Nucleus accumbens (tissue), 56 donors: Measurements from ENCODE around the gene LAMTOR1.

ENCODE experiments used
- DNase-seq, 56 donors: peaks; one replicate each; lab custom pipeline; 2025; lab: John Stamatoyannopoulos, UW

The LAMTOR1 gene

DNA sequence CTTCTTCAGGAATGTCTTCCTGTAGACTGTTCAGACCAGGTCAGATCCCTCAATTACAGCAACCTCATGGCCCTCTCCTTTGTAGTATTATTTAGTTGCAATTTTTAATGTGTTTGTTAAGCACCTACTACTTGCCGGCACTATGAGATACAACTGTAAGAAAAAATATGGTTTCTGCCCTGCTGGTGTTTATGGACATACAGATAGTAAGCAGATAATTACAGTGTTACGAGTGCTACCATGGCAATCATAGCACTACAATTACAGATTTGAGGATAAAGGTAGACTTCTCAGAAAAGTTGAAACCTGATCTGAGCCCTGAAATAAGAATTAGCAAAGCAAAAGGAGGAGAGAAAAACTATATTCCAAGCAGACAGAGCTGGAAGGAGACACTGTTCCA lies 19.7 kb downstream of the LAMTOR1 start:
- DNase-seq, result no peak

DNA sequence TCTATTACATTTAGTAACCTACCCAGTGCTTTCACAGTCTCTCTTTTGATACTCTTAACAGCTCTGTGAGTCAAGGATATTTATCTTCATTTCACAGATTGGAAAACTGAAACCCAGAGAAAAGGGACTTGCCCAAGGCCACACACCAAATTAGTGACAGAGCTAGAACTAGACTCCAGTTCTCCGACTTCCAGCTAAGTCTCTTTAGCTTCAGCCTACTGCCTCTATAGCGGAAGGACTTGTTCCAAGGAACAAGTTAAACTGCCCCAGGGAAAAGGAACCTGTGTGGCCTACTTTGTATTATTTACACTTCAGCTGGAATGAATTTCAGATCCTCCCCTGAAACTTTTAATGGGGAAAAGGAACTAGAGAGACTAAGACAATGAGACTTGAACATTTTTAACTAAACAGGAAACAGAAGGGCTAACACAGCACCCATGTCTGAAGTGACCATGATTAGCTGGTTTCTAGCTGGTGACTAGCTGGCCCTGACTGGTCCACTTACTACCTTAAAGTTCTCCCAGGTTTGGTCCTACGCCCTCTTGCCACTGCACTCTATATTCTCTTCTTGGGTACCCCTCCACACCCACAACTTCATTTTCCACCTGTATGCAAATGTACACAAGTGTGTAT lies 21.2 kb downstream of the LAMTOR1 start:
- DNase-seq, result no peak

DNA sequence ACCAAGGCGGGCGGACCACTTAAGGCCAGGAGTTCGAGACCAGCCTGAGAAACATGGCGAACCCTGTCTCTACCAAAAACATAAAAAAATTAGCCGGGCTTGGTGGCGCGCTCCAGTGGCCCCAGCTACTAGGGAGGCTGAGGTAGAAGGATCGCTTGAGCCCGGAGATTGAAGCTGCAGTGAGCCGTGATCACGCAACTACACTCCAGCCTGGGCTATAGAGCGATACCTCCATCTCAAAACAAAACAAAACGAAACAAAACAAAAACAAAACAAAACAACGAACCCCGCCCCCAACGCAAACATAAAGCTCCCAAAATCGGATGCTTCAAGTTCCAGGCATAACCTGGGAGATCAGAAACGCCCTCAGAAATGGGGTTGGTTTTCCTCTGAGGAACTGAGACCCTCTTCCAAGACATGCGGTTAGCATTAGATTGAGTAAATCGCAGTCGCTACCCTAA lies 21.9 kb downstream of the LAMTOR1 start:
- peak in 1 of 56 donors; percentile 18 for DNase-seq

DNA sequence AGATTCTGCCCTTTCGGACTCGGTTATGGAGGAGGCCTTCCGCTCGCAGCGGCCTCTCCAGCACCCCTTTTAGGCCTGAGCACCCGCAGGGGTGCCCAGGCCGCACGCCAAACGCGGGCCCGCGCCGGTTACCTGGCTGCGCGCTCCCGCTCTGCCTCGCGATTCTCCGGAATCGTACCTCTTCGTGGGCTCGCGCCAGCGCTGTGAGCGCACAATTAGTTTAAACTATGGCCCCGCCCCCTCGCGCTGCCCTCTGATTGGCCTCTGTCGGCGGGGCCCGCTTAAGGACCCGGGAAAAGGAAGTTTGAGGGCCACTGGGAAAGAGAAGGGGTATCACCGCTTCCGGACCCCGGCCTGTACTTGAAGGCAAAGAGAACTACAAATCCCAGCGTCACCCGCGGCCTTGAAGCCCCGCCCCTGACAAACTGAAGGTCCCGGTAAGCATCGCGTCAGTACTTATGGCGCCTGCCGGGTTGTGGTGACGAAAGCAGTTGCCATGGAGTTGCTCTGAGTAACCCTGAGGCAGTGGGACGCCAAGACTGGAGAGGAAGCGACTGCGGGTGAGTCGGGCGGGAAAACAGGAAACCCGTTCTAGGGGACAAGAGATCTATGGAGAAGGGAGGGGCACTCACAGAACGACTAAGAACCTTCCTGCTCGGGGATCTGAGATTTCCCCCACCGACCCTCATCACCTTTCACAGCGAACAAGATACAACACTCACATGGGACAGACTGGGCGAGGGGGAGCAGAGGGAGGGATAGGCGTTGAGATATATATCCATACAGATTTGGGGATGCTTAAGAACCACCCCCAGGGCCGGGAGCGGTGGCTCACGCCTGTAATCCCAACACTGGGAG lies 22.5 kb downstream of the LAMTOR1 start, which contains the start of the genes LRRC51 and NUMA1:
Gene LRRC51 (plus strand): TSS at position 525 of the 858 bp plus-strand sequence. CDS start 8,234 bp downstream, outside the sequence.
Gene NUMA1 (minus strand): TSS at position 217 of the 858 bp plus-strand sequence. CDS start 44,599 bp downstream, outside the sequence.
- DNase-seq, result peak; percentile 60 to 100 (median 98)

DNA sequence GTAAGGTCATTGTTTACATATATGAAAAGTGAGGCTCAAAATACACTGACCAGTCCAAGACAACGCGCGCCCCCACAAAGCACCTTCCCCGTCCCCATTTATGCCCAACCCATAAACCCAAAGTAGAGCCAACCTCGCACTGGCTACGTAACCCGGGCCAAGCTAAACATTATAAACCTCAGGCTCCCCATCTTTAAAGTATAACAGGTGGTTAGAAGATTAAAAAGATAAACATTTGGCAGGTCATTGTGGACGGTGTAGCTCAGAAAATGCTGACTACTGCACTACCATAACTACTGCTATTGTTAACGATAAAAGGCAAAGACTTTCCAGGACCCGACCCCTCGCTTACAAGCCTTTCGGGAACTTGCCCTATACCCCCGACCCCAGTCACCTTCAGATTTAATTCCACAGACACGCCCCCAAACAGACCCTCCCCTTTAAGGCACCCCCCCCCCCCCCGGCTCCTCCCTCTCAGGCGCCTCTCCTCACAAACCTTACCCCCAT lies 23.2 kb downstream of the LAMTOR1 start:
- peak in 3 of 56 donors; percentile 7 to 61 (median 35) for DNase-seq

DNA sequence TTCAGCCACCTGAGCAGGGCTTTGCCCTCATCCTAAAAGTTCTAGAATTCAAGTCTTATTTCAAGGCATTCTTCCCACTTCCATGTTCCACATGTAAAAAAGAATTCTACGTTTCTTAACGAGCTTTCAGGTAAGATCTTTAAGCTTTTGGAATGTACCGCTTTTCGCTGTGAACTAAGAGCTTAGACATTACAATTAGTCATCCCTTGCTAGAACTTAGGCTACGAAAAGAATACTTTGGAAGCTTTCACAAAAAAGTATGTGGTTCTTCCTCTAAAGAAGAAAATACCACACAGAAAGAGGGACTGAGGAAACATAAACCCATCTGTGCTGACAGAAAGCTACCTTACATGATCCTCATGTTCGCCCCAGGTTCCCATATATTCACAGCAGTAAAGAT lies 24.6 kb downstream of the LAMTOR1 start:
- DNase-seq, result no peak

DNA sequence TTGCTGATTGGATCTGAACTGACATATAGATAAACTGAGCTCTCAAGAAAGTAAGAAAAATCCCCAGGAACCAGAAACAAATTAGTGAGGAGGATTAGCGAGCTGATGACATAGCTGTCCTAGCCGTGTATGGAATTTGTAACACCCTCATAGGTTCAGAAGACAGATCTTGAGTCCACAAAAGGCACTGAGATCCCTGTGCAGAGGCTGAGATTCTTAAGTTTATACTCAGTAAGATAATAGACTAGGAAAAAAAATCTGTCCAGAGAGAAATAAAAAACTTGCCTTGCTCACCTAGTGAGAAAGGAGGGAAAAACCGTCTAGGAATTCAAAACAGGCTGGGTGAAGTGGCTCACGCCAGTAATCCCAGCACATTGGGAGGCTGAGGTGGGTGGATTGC lies 27.3 kb downstream of the LAMTOR1 start:
- DNase-seq, result no peak

DNA sequence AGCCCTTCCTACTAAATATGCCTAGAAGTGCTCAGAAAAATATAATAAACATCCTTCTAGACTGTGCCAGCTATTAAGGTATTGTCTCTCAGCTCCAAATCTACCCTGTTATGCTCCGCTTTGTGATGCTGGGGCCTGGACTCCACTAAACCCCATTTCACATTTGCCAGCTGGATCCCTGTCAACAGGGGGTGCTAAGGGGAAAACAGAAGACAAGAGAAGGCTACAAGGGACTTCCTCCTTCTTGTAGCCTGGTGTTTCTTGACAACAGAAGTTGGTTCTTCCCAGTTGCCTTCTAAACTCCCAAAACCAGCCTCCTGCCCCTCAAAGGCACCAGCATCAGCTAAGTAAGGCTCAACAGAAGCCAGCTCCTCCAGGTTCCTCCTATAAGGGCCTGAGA lies 28.0 kb downstream of the LAMTOR1 start:
- peak in 6 of 56 donors; percentile 7 to 42 (median 22) for DNase-seq

DNA sequence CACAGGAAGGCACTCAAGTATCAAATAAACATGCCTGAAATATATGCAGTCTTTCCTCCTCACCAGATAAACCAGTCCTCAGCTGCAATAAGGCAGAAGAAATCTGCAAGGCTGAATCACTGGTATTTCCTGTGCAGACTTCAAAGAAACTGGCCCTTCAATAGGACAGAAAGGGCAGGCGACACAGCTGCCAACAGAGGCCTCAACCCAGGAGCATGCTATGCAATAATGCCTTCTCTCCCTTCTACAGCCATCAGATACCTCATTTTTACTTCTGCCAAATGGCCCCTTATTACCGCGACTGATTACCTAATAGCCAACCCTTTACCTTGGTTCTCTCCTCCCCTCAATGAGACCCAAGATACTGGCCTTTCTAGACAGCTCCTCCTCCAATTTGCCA lies 30.7 kb downstream of the LAMTOR1 start:
- DNase-seq, result no peak

DNA sequence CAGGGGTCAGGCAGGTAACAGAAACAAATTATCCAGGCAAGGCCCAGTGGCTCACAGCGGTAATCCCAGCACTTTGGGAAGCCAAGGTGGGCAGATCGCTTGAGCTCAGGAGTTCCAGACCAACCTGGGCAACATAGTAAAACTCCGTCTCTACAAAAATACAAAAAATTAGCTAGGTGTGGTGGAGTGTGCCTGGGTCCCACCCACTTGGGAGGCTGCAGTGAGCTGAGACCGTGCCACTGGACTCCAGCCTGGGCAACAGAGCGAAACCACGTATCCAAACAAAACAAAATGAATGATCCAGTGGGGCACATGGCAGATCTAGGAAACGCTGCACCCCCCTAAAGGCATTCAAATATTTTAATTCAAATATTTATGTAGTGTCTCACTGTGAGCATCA lies 32.6 kb downstream of the LAMTOR1 start:
- DNase-seq, result no peak

DNA sequence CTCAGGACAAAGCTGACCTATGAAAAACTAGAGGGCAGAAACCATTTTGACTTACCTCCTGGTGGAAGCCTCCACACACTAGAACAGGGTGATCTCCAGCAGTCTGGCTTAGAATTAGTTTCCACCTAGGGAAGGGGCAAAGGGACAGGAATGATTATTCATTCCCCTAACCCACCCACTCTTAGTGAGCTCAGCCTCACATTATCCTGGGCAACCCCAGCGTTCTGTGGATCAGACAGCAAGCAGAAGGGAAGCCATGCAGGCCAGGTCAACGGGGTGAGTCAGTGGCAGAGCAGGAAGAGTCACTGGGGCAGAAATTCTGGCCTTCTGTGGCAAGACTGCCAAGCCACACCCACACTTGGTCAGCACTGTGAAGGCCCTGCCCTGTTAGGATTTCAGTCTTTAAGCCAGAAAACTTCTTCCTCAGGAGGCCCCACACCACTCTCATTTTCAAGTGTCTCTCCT lies 33.3 kb downstream of the LAMTOR1 start:
- DNase-seq, result peak in 22 of 56 donors; percentile 7 to 76 (median 23)

DNA sequence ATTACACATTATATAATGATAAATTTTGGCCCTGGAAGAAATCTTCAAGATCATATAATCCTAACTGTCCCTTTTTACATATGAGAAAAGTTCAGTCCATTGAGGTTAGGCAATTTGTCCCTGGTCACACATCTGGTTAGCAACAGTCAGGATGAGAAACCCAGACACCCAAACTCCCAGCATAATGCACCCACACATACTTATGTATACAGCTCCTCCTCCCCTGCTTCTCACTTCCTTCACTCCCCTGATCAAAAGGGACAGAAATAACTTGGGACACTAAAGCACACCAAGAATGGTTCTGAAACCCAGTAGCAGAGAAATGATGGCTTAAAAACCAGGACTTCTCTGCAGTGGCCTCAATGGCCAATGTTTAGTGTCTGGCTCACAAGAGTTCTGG lies 33.9 kb downstream of the LAMTOR1 start:
- peak in 1 of 56 donors; percentile 5 for DNase-seq

DNA sequence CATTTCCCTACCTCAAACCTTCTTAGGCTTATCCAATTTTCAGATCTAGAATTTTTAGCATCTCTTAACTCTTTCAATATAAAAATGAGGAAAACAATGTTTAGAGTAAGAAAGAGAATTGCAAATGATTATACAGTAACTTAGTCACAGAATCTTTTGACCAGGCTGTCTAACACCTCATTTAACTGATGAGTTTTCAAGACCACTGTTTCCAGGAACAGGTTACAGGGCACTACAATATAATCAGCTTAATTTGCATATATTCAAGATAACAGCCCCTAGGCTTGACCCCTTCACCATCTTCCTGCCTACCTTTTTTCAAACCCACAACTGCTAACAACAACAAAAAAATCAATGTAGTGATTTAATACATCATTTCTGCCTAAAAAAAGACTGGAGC lies 35.4 kb downstream of the LAMTOR1 start:
- no peak for DNase-seq

DNA sequence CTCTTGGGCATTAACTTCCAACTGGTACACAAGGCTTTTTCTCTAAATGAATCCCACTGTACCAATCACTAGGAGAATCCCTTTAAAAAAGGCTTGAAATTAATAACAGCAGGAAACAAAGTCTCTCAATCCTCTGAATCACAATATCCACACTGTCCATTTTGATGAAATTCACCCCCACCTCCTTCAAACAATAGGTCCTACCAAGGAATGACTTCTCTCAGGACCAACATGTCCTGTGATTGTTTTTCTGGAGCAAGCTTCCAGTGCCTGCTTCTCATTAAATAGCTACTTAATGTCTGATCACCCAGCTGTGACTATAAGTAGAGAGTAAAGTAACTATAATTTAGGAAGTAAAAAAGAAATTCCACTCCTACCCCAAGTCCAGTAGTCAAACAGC lies 35.8 kb downstream of the LAMTOR1 start:
- DNase-seq, result no peak

DNA sequence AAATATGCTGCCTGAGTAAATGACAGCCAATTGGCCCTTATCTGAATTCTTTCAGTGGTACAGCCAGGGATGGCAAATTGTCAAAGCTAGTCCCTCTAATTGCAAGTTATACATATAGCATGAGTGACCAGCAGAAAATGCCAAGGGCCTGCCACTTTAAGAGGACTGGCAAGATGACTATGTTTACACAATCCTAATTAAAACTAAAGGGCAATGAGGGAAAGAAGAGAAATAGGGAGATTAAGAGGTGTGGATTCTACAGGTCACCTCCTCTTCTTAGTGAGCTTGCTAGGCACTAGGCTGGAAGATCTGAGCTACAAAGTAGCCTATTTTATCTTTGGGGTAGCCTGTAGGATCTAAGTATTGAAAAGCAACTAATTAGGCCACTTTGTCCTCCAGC lies 36.2 kb downstream of the LAMTOR1 start:
- DNase-seq, result no peak

DNA sequence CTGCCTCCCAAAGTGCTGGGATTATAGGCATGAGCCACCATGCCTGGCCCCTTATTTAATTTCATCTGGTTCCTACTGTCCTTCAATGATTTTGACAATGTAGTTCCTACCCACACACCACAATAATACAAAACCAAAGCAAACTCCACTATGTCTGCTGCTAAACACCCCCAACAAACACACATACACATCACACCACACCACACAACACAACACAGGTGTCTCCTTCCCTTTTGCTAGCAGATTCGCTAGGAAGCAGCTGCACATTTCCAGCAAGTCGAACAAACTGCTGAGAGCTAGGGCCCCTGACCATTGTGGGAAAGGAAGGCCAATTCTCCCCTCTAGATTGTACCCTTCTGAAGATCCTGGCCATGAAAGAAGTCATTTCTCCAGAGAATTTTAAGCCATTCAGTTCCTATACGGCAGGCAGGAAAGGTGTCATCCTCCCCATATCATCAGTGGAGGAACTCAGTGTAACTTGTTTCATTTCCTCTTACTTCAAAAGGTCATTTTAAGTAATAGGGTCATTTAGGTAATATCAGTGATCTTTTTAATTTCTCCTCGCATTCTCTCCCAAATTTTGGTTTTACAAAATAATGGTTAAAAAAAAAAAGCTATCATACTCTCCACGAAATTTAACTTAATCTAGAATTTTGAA lies 41.2 kb downstream of the LAMTOR1 start:
- no peak for DNase-seq

DNA sequence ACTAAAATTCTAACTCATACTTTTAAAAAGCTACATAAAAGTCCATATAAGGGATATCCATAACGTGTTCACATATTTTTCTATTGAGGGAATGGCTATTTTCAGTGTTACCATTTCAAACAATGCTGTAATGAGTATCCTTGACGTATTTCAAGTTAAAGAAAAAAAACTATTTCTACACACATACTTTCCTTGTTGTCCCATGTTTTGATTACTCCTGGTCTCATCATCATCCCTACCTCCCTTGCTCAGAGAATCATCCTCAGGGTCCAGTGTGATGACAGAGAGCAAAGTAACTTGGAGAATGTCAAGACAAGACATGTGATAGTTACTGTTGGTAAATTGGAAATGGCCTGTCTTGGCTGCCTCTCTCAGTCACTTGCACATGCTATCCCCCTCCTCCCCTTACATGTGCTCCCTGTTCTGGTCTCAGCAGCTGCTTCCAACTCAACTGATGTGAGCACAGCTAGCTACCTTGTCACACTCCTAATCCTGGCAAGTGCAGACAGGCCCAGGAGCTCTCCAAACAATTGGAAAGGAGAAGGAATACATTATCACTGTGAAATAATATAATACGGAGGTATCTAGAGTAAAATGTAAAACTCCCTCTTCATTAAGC lies 44.6 kb downstream of the LAMTOR1 start:
- DNase-seq, result no peak

DNA sequence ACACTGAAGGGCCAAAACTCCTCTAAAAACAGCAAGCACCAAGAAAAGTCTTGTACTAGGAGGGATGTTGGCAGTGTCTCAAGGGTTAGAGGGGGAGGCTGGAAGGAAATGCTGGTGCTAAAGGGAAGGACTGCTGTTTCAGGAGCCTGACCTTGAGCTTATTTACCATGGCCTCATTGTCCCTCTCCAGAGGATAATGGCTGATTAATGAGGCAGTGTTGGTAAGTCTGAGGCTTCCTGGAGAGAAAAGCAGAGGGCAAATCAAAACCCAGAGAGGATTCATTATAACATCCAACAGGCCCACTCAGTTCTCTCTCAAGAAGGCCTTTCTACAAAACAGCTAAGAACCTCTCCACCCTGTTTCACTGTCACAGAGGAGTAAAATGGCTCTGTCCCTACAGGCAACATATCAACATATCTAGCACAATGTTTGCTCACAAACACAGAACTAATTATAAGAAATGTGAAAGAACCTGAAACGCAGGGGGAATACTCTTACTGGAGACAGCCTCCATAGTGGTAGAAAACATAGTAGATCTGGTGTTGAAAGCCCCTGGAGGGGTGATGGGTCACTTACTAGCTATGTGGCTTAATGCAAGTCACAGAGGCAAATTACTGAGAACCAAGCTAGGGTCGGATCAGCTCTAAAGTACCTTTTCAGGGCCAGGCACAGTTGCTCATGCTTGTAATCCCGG lies 54.2 kb downstream of the LAMTOR1 start:
- no peak for DNase-seq
